Dermis microvascular lymphatic vessel endothelial cell (primary cell): ENCODE results near the gene TEX29. TPM values are rescaled to one million over a fixed set of nuclear protein-coding genes. Genes with fewer than 3 reads are reported as not detected.

ENCODE experiments used
- DNase-seq, 2 donors: peaks; one replicate each; pipeline versions ENCODE4 v3.0.0 to v3.0.0-alpha.2; 2010; ENCODE audit warnings: low read depth in 2 of 2
- total RNA-seq: library from RNA; depleted of rRNA; stranded (reverse); fragments of >200 nt; gene quantifications from 2 replicates; pipeline ENCODE4 v1.2.1, GENCODE V29; 2014

The TEX29 gene
- total RNA-seq, 1 donor from 2014 or later, result 0.13 TPM

DNA sequence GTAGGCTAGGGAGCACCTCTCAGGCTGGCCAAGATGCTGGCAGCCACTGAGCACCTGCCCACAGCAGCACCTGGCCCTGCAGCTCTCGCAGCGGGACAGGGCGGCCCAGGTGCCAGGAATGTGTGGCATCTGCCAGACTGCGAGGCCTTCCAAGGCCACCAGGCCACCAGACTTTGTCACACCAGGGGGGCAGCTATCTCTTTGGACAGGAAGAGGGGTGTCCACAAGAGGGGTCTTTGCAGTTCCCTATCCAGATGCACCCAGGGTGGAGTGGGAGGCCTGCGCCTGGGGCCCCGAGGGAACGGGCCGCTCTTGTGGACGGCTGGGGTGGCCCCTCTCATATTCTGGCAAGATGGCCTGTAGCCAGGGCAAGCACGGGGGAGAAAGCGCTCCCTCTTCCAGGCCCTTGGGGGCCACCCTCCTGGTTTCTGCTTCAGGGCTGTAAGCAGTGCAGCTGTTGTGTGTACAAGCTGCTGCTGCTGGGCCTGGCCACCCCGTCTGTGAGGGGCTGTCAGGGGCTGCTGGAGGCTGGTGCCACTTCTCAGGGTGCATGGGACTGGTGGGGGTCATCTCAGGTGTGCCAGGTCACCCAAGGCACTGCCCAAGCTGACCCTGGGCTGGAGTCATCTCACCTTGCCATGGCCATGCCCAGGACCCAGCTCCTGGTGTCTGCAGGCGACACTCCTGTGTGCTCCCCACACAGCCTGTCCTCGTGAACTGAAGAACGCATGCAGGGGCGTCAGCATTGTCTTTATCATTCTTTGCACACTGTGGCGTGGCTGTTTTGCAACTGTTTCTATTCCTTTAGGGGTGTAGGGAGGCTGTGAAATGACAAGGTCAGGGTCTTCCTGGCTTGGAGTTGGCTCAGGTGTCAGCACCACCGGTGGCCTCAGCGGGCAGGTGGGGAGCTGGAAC lies 1.8 kb downstream of the TEX29 start:
- no peak for DNase-seq

DNA sequence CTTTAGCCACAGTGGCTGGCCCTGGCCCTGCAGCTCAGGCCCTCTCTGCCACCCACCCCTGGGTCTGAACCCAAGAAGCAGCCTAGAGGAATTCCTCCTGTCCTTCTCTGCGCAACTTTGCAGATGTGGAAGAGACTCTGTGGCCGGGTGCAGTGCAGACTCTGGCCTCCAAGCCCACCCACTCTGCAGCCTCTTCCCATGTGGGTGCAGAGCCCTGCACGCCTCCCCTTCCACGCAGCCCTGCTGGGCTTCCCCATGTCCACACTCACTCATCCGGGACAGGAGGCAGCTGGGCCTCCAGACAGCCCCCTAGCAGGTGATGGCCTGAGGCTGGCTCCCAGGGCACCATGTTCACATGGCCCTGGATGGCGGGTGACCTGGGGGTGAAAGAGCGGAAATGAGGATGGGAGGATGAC lies 2.5 kb downstream of the TEX29 start:
- no peak for DNase-seq

DNA sequence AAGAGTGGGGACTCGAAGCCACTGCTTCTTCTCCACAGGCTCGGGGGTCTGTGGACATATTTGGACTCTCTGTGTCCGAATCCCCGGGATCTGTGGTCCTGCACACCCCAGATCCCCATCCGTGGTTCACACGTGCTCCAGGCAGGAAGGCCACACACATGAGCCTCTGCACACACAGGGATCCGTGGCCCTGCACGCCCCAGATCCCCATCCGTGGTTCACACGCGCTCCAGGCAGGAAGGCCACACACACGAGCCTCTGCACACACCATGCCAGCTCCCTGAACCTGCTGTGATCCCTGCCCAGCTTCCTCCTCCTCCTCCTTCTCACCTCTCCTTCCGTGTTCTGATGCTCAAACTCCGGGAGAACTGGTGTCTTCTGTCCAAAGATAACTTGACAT lies 3.1 kb downstream of the TEX29 start:
- no peak for DNase-seq

DNA sequence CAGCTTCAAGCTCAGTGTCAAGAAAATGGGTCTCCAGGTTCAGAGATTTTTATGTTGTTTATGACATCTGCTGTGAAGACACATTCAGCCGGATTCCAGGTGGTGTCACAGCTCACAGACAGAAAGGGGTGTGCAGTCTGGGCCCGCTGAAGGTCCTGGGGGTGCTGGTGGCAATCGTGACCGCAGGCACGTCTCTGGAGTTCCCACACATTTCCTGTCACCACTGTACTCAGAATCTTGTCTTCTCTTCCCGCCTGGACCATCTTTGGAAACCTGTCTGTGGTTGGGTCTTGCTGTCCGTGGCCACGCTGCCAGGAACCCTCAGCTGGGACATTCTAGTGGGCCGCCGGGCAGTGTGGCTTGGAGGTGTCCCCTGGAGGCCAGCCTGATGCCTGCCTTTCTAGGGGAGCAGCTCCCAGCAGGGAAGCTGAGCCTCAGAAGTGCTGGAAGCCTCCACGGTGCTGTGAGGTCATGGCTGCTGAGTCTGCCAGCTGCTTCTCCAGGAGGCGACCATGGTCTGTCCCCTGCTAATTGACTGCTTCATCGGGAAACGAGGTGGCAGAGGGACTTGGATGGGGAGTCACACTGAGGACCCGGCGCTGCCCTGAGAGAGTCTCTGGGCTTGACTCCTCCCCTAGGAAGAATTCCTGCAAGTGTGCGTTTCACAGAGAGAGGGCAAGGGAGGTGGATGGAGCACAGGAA lies 3.7 kb downstream of the TEX29 start:
- no peak for DNase-seq

DNA sequence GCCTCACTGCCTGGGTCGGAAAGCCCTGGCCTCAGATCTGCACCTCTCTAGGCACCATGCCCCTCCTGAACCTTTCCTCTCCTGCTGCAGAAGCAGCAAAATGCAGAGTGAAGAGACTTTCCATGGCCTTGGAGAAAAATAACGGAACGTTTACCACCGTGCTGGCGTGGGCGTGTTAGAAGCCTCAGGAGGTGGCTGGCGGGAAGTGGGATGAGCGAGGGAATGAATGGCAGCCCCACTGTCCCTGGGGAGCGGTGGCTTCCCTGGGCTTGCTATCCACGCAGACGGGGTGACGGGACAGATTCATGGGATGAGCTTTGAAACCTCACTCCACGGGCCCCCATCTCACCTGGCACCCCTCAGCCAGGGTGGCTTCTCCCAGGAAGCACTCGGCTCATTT lies 4.3 kb downstream of the TEX29 start:
- no peak for DNase-seq

DNA sequence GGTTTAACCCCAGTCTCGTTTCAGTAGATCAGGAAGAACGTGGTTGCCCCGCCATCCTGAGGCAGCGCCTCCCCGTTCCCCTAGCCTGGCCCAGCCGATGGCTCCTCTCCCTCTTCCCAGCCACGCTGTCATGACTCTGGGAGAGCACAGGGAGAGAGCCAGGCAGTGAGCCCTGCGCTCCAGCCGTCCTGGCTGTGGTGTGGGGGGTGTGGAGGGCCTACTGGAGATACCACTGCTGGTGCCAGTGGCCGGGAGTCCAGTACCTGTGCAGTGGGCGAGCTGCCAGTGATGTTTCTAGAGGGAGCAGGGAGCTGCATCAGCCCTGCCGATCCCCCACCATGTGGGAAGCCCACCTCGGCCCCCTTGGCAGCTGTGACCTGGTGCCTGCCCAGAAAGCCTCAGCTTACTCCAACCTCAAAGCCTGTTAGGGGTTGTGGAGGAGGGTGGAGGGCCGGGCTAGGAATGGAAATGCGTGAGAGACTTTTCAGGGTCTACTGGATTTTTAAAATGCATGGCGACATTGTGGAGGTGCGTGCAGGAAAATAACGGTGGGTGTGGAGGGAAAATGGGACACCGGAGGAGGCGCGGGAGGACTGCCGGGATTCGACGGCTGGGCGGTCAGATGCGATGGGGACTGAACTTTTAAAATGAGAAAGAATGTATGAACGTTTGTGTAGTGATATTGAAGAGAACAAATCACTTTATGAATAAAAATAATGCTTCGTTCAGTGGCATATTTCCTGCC lies 4.9 kb downstream of the TEX29 start:
- DNase-seq, result no peak

DNA sequence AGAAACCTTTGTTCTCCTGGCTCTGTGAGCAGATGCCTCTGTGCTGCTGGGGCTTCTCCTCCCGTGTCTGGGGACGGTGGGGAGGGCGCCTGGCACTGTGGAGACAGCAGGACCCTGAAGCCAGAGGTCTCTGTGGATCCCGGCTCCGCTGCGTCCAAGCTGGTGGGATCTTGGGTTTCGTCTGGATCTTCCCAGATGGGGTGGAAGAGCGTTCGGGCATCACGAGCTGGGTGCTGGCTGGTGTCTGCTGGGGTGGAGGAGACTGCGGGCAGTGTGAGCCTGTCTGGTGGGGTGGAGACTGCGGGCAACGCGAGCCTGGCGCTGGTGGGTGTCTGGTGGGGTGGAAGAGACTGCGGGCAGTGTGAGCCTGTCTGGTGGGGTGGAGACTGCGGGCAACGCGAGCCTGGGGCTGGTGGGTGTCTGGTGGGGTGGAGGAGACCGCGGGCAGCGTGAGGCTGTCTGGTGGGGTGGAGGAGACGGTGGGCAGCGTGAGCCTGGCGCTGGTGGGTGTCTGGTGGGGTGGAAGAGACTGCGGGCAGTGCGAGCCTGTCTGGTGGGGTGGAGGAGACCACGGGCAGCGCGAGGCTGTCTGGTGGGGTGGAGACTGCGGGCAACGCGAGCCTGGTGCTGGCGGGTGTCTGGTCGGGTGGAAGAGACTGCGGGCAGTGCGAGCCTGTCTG lies 5.6 kb downstream of the TEX29 start:
- no peak for DNase-seq

DNA sequence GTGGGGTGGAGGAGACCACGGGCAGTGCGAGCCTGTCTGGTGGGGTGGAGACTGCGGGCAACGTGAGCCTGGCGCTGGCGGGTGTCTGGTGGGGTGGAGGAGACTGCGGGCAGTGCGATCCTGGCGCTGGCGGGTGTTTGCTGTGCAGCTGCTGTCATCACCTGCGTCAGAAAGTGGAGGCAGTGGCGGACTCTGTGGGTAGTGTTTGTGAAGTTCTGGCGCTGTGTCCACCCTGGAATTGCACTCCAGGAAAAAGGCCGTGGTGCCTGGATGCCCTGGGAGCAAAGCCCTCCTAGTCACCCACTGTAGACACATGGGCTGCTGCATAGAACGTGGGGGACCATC lies 6.2 kb downstream of the TEX29 start:
- DNase-seq, result no peak

- no peak for DNase-seq
These were observed 6.7 kb downstream of the TEX29 start for GRCh38 chr13:111326981-111327642.

GRCh38 chr13:111327730-111328573 lies 7.5 kb downstream of the TEX29 start:
- no peak for DNase-seq

- DNase-seq, result no peak
These were observed 8.3 kb downstream of the TEX29 start for GRCh38 chr13:111328574-111329410.

DNA sequence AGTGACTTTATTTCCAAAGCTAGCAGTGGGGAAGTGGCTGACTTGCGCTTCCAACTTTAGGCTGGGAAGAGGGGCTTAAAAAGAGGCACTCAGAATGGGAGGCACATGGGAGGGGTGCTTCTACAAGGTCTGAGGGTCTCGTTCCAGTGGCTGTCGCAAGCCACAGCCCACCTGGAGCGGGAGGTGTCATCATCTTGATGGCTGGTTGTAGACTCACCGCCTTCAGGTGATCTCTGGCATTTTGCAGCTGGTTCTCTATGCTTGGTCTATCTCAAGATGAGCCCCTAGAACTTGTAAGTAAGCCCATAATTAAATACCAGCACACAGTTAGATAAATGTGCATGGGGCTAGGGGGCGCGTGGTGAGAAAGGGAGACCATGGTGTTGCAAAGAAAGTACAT lies 9.2 kb downstream of the TEX29 start:
- DNase-seq, result no peak

- DNase-seq, result no peak
These were observed 9.7 kb downstream of the TEX29 start for GRCh38 chr13:111330066-111330610.

- DNase-seq, result no peak
These were observed 14.9 kb downstream of the TEX29 start for GRCh38 chr13:111335298-111335697.

GRCh38 chr13:111336666-111337065 lies 16.2 kb downstream of the TEX29 start:
- no peak for DNase-seq

DNA sequence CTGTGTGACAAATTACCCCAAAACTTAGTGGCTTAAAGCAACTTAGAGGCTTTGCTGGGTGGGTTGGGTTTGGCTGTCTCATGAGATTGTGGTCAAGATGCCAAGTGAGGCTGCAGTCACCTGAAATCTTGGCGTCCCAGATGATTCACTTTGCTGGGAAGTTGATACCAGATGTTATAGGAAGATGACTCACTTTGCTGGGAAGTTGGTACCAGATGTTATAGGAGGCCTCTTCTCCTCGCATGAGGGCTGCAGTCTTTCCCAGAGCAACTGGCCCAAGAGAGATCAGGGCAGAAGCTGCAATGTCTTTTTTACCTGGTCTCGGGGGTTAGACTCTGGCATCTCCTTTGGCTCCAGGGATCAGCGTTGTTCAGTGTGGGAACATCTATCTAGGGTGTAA lies 16.8 kb downstream of the TEX29 start:
- DNase-seq, result no peak

DNA sequence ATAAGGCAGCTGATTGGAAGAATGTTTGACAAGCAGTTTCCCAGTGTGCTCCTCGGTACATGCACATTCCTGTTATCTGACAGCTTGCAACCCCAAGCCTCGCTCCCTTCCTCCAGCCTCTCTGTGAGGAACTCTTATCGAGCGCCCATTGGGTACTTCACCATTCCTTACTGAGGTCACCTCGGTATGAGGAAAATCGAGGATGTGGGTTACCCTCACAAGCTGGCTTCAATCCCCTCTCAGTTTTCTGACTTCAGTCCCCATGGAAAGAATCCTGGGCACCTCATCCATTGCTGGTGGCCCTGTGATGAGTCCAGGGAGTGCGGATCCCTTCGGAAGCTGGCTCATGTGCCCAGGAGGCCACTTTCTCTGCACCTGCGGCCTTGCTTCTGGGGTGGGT lies 17.3 kb downstream of the TEX29 start:
- DNase-seq, result no peak

GRCh38 chr13:111338841-111339240 lies 18.4 kb downstream of the TEX29 start:
- DNase-seq, result no peak
